HL-60 (cell line): ENCODE data around the gene PRDX3.

ENCODE experiments used
- DNase-seq, 2 experiments: peaks; one replicate each; pipeline ENCODE4 v3.0.0-alpha.2; 2010 to 2020; ENCODE audit warnings: low read depth in 1 of 2, low spot score in 1 of 2
- H3K27ac ChIP-seq: fragments of 250-450 bp; sonication (Bioruptor Pico); replicated peaks from 2 replicates; pipeline ENCODE4 v1.5.1; 2020; ENCODE audit warnings: mild to moderate bottlenecking, moderate library complexity
- H3K27me3 ChIP-seq: fragments of 250-450 bp; sonication (Bioruptor Pico); 2 replicates; pipeline ENCODE4 v1.5.1; 2021; ENCODE audit warnings: mild to moderate bottlenecking, moderate library complexity; ENCODE audit not compliant: insufficient read depth, poor library complexity, severe bottlenecking
- H3K4me3 ChIP-seq: replicated peaks from 2 replicates; pipeline ENCODE4 v1.5.1; 2011; ENCODE audit warnings: mild to moderate bottlenecking, control low read depth, low read length; ENCODE audit not compliant: insufficient read depth
- CTCF ChIP-seq: IDR thresholded peaks from one replicate; pipeline ENCODE4 v1.5.1; 2011; ENCODE audit warnings: low read length, control low read depth, inconsistent platforms; ENCODE audit not compliant: insufficient read depth
- GABPA ChIP-seq: IDR thresholded peaks from 2 replicates; pipeline ENCODE4 v1.6.1; 2012; ENCODE audit warnings: low read depth
- POLR2AphosphoS5 ChIP-seq: IDR thresholded peaks from 2 replicates; pipeline ENCODE4 v1.6.1; 2012; ENCODE audit warnings: low read depth
- REST ChIP-seq: IDR thresholded peaks from 2 replicates; pipeline ENCODE4 v1.6.1; 2012; ENCODE audit warnings: low read depth; ENCODE audit not compliant: insufficient replicate concordance
- SPI1 ChIP-seq: IDR thresholded peaks from 2 replicates; pipeline ENCODE4 v1.6.1; 2012; ENCODE audit warnings: low read depth, mild to moderate bottlenecking, borderline replicate concordance

Gene PRDX3

DNA sequence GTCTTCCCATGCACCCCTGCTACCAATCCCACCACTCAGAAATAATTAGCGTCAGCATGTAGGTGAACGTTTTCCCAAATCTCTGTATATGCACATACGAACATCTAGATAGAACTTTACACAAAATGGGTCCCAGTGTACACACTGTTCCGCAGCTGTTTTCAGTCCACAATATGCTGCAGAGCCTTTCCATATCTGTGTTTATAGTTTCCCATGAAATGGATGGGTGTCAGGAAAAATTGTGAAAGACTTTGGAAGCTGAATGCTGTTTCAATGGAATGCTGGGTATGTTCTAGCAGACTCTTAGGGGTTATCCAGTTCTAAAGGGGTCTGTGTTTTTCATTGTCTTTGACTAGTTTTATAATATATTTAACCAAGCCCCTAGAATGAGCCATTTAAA is 42.6 kb upstream of the PRDX3 start:
- no peak for DNase-seq
- no peak overlapping the region for H3K27ac ChIP-seq
- peaks cover 3% of the 10 kb centered on the region for H3K27me3 ChIP-seq
- no peak overlapping the region for H3K4me3 ChIP-seq
- no peak for TF ChIP-seq REST
- TF ChIP-seq CTCF, result no peak
- no peak for TF ChIP-seq GABPA

- DNase-seq, result no peak
- peaks cover 3% of the 10 kb centered on the region for H3K27me3 ChIP-seq
- no peak overlapping the region for H3K4me3 ChIP-seq
- TF ChIP-seq GABPA (no peak), SPI1 (peak; percentile 72; the same call in 1 of the 2 replicates)
- no peak overlapping the region for H3K27ac ChIP-seq
Measured at GRCh38 chr10:119219871-119220270, 41.3 kb upstream of the PRDX3 start.

GRCh38 chr10:119217991-119218490 is 39.4 kb upstream of the PRDX3 start:
- TF ChIP-seq CTCF (no peak), SPI1 (no peak), POLR2AphosphoS5 (no peak), GABPA (no peak), REST (no peak)
- Histone ChIP-seq H3K4me3 (no peak overlapping the region), H3K27me3 (peaks cover 3% of the 10 kb centered on the region), H3K27ac (no peak overlapping the region)
- DNase-seq, result no peak

DNA sequence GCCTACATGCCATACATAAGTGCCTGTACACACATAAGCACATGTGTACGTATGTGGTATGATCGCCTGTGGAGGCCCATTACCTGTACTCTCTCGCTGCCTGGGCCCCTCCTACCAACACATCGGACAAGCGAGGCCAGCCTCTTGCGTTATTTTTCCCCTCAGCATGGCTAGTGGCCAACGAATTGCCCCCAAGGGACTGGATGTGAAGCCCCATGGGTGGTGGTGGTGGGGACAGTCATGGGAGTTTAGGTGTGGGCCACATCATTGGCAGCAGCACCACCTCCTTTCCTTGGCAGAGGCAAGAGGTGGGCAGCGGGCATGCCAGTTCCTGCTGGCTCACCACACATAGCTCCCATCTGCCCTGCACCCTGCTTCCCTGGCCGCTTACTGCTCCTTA is 38.8 kb upstream of the PRDX3 start:
- no peak for TF ChIP-seq GABPA
- TF ChIP-seq CTCF, result no peak
- TF ChIP-seq SPI1, result no peak
- no peak for TF ChIP-seq POLR2AphosphoS5
- TF ChIP-seq REST, result no peak
- no peak for DNase-seq

More for the DNA sequence above, 38.8 kb upstream of the PRDX3 start:
- Histone ChIP-seq H3K4me3 (no peak overlapping the region), H3K27ac (no peak overlapping the region), H3K27me3 (peaks cover 3% of the 10 kb centered on the region)
